GM10248 (cell line): ENCODE results near the gene TRAF3.

Source experiments
- CTCF ChIA-PET: fragments of 300-600 bp; sonication (Branson Sonifier 250); formaldehyde crosslinking; extraction: SDS; loops from one replicate; lab custom pipeline; 2021; ENCODE audit warnings: antibody characterized with exemption; lab: Yijun Ruan, JAX
- POLR2A ChIA-PET: fragments of 350-650 bp; sonication (Branson Sonifier 250); formaldehyde crosslinking; extraction: SDS; loops from one replicate; lab custom pipeline; 2020; ENCODE audit warnings: antibody characterized with exemption; lab: Yijun Ruan, JAX
- DNase-seq: peaks from one replicate; pipeline ENCODE4 v3.0.0; 2012; ENCODE audit errors: extremely low spot score
- TF ChIP-seq, protein P1 (sequence below): IDR thresholded peaks from 2 replicates; pipeline ENCODE4 v1.5.1; 2012; ENCODE audit warnings: mild to moderate bottlenecking, low read depth; ENCODE audit errors: extremely low read depth, missing control alignments, control extremely low read depth

The TRAF3 gene

DNA sequence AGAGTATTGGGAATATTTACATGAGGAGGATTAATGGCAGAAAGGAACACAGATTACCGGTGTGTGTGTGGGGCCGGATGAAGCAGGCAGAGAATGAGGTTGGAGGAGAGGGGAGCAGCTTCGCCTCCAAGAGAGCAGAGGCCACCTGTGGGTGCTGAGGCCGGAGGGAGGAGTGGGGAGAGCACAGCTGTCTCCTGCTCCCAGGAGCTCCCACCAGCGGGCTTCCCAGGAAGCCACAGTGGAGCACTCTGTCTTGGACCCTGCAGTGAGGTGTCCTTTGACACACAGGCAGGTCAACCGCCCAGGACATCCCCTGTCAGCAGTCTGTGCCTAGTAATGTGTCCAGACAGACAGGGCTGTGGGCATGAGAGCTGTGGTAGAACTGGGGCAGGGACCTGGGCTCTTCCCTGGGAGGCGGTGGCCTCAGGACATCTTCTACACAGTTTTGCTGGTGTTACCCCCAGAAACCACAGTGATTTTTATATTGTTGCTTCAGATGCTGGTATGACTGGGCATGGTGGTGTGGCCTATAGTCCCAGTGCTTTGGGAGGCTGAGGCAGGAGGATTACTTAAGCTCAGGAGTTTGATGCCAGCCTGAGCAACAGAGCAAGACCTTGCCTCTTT is 126.8 kb downstream of the TRAF3 start:
- POLR2A ChIA-PET, result no interaction called here
- TF ChIP-seq, protein P1, sequence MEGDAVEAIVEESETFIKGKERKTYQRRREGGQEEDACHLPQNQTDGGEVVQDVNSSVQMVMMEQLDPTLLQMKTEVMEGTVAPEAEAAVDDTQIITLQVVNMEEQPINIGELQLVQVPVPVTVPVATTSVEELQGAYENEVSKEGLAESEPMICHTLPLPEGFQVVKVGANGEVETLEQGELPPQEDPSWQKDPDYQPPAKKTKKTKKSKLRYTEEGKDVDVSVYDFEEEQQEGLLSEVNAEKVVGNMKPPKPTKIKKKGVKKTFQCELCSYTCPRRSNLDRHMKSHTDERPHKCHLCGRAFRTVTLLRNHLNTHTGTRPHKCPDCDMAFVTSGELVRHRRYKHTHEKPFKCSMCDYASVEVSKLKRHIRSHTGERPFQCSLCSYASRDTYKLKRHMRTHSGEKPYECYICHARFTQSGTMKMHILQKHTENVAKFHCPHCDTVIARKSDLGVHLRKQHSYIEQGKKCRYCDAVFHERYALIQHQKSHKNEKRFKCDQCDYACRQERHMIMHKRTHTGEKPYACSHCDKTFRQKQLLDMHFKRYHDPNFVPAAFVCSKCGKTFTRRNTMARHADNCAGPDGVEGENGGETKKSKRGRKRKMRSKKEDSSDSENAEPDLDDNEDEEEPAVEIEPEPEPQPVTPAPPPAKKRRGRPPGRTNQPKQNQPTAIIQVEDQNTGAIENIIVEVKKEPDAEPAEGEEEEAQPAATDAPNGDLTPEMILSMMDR, result no peak
- CTCF ChIA-PET, result interaction anchor here (3.5 kb wide), 1 partner anchor 209 kb away, joined by 24 read pairs; no protein-coding TSS in a partner anchor
- no peak for DNase-seq

DNA sequence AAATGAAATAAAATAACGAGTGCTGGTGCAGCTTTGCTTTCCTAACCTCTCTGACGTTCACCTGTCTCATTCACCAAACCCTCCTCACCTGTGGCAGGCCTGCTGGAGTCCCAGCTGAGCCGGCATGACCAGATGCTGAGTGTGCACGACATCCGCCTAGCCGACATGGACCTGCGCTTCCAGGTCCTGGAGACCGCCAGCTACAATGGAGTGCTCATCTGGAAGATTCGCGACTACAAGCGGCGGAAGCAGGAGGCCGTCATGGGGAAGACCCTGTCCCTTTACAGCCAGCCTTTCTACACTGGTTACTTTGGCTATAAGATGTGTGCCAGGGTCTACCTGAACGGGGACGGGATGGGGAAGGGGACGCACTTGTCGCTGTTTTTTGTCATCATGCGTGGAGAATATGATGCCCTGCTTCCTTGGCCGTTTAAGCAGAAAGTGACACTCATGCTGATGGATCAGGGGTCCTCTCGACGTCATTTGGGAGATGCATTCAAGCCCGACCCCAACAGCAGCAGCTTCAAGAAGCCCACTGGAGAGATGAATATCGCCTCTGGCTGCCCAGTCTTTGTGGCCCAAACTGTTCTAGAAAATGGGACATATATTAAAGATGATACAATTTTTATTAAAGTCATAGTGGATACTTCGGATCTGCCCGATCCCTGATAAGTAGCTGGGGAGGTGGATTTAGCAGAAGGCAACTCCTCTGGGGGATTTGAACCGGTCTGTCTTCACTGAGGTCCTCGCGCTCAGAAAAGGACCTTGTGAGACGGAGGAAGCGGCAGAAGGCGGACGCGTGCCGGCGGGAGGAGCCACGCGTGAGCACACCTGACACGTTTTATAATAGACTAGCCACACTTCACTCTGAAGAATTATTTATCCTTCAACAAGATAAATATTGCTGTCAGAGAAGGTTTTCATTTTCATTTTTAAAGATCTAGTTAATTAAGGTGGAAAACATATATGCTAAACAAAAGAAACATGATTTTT is 128.2 kb downstream of the TRAF3 start:
- ChIA-PET CTCF (no interaction called here), POLR2A (no interaction called here)
- no peak for DNase-seq
- TF ChIP-seq, protein P1, result no peak

DNA sequence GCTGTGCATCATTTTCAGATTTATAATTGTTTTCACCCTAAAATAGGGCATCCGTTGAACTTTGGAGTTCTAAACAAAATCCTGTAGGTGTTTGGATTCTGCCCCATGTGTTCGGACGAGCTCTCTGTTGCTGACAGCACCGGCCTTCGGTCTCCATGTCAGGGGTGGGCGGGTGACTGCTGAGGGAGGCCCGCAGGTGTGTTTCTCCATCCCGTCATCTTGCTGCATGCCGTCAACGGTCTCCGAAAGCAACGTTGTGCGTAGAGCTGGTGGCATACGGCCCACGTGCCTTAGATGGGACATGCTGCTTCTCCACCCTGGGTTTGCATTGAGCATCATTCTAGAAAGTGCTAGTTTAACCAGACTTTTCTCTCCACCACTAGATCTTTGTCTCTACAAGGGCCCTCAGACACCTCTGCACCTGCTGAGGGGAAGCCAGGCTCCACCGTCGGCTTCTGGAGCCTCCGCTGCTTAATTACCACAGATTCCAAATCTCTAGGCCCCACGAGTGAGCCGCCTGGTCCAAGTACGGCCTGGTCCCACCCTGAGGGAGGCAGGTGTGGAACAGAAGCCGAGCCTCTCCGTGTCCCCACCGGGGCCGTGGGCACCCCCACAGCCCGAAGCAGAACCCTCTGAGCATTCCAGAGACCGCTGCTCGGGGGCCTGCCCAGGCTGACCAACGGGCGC is 129.5 kb downstream of the TRAF3 start:
- TF ChIP-seq, protein P1, result no peak
- no peak for DNase-seq
- CTCF ChIA-PET, result no interaction called here
- POLR2A ChIA-PET, result no interaction called here

DNA sequence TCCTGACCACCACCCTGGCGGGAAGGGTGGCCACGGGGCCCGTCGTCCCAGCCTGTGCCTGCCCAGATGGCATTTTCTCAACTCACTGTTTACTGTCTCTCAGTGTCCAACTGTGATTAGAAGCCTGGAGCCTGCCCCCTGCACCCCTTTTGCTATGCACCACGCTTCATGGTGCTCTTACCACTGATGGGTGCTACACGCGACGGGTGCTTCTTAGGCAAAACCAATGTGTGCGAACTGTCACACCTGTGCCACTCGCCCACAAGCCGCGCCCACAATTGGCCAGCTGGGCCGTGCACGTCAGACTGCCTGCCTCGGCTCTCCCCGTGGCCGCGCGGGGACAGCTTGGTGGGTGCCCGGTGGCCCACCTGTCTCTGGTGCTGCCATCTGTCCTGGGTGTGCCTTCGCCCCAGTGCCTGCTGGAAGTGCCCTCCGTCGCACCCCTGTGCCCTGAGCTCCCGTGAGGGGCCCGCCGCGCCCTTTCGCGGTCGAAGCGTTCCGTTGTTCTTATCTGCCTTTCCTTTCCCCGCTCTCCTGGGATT is 130.1 kb downstream of the TRAF3 start:
- ChIA-PET CTCF (no interaction called here), POLR2A (no interaction called here)
- DNase-seq, result no peak
- TF ChIP-seq, protein P1, result no peak

DNA sequence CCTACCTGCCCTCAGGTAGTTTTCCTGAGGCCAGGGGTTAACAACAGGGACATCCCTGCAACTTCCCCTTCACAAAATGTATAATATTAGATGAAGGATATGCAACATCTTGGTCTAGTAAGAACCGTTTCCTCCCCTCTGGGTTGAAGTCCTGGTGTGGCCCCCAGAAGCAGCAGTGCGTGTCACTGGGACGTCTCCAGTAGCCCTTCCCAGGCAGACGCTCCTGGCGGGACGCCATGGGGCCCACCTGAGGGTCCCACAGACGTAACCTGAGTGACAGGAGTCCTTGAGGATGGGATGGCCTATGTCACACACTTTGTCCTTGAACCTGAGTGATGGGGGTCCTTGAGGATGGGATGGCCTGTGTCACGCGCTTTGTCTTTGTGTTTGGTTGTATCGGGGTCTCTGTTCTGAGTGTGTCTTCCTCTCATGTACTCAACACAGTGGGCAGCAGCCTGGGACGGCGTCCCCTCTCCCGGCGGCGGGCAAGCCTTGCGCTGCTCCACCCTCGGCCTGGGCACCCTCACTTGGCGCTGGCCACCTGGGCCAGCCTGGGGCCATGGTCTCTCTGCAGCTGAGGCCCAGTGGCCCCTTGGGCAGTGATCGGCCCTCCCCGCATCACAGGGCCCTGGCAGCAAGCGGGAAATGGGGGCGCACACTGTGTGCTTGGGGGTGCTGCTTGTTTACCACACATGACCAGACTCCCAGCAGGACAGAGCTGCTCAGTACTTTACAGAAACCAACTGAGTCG is 130.9 kb downstream of the TRAF3 start:
- ChIA-PET POLR2A (no interaction called here), CTCF (no interaction called here)
- TF ChIP-seq, protein P1, result no peak
- no peak for DNase-seq
